SK-N-SH treated with all-trans-retinoic acid at 6 μM for 48 hours (cell line): ENCODE results near the gene LAX1.

ENCODE experiments used
- ATAC-seq: fragments of 200-7000 bp; cut with Tn5 transposase; 3 replicates; pipeline ENCODE4 v1.9.1; 2020; ENCODE audit warnings: mild to moderate bottlenecking, moderate library complexity
- ARNTL ChIP-seq: fragments of 450-650 bp; formaldehyde crosslinking; IDR thresholded peaks from 2 replicates; pipeline ENCODE4 v1.5.0; 2020; ENCODE audit warnings: low read depth, mild to moderate bottlenecking, moderate library complexity, borderline replicate concordance
- BACH2 ChIP-seq: fragments of 250-450 bp; sonication (Bioruptor Pico); IDR thresholded peaks from 2 replicates; pipeline ENCODE4 v1.9.0; 2021; ENCODE audit warnings: mild to moderate bottlenecking, borderline replicate concordance
- CREB5 ChIP-seq: fragments of 250-450 bp; sonication (Bioruptor Pico); IDR thresholded peaks from 2 replicates; pipeline ENCODE4 v1.5.1; 2020; ENCODE audit warnings: low read depth, mild to moderate bottlenecking, moderate library complexity
- CSRNP3 ChIP-seq: fragments of 250-450 bp; sonication (Bioruptor Pico); IDR thresholded peaks from 2 replicates; pipeline ENCODE4 v1.5.1; 2021; ENCODE audit warnings: mild to moderate bottlenecking, moderate library complexity
- ESRRG ChIP-seq: fragments of 250-450 bp; sonication (Bioruptor Pico); IDR thresholded peaks from 2 replicates; pipeline ENCODE4 v1.6.1; 2021; ENCODE audit warnings: mild to moderate bottlenecking
- ISL1 ChIP-seq: fragments of 250-450 bp; sonication (Bioruptor Pico); IDR thresholded peaks from 2 replicates; pipeline ENCODE4 v2.1.2; 2022; ENCODE audit warnings: mild to moderate bottlenecking, moderate library complexity
- OSR1 ChIP-seq: fragments of 250-450 bp; sonication (Bioruptor Pico); IDR thresholded peaks from 2 replicates; pipeline ENCODE4 v1.8.0; 2022; ENCODE audit warnings: moderate library complexity, mild to moderate bottlenecking, inconsistent platforms
- PATZ1 ChIP-seq: fragments of 250-450 bp; sonication (Bioruptor Pico); IDR thresholded peaks from 2 replicates; pipeline ENCODE4 v1.8.0; 2020; ENCODE audit warnings: mild to moderate bottlenecking, moderate library complexity, borderline replicate concordance
- POU6F1 ChIP-seq: fragments of 250-450 bp; sonication (Bioruptor Pico); IDR thresholded peaks from 2 replicates; pipeline ENCODE4 v1.8.0; 2021; ENCODE audit warnings: low read depth, mild to moderate bottlenecking, moderate library complexity, borderline replicate concordance
- PPARA ChIP-seq: fragments of 250-450 bp; sonication (Bioruptor Pico); IDR thresholded peaks from 2 replicates; pipeline ENCODE4 v1.5.0; 2020; ENCODE audit warnings: mild to moderate bottlenecking, borderline replicate concordance
- RARB ChIP-seq: fragments of 250-450 bp; sonication (Bioruptor Pico); IDR thresholded peaks from 2 replicates; pipeline ENCODE4 v1.8.0; 2021; ENCODE audit warnings: mild to moderate bottlenecking, moderate library complexity
- SNAI2 ChIP-seq: fragments of 250-450 bp; sonication (Bioruptor Pico); IDR thresholded peaks from 2 replicates; pipeline ENCODE4 v1.5.0; 2020; ENCODE audit warnings: mild to moderate bottlenecking, moderate library complexity
- TCF4 ChIP-seq: fragments of 250-450 bp; sonication (Bioruptor Pico); IDR thresholded peaks from 2 replicates; pipeline ENCODE4 v1.8.0; 2021; ENCODE audit warnings: mild to moderate bottlenecking, moderate library complexity, borderline replicate concordance
- TOX ChIP-seq: fragments of 250-450 bp; sonication (Bioruptor Pico); IDR thresholded peaks from 2 replicates; pipeline ENCODE4 v1.8.0; 2021; ENCODE audit warnings: mild to moderate bottlenecking, moderate library complexity, borderline replicate concordance
- TSHZ2 ChIP-seq: fragments of 250-450 bp; sonication (Bioruptor Pico); IDR thresholded peaks from 2 replicates; pipeline ENCODE4 v1.5.0; 2020; ENCODE audit warnings: mild to moderate bottlenecking, moderate library complexity
- ZC3H10 ChIP-seq: fragments of 250-450 bp; sonication (Bioruptor Pico); IDR thresholded peaks from 2 replicates; pipeline ENCODE4 v1.5.1; 2021; ENCODE audit warnings: mild to moderate bottlenecking, moderate library complexity
- ZFP3 ChIP-seq: fragments of 250-450 bp; sonication (Bioruptor Pico); IDR thresholded peaks from 2 replicates; pipeline ENCODE4 v1.5.0; 2020; ENCODE audit warnings: mild to moderate bottlenecking, moderate library complexity
- ZFP30 ChIP-seq: fragments of 450-650 bp; formaldehyde crosslinking; IDR thresholded peaks from 2 replicates; pipeline ENCODE4 v1.5.0; 2022; ENCODE audit warnings: mild to moderate bottlenecking, moderate library complexity
- ZNF565 ChIP-seq: fragments of 450-650 bp; formaldehyde crosslinking; conservative IDR thresholded peaks from 2 replicates; pipeline ENCODE4 v1.5.0; 2020; ENCODE audit warnings: low read depth, mild to moderate bottlenecking, moderate library complexity
- ZNF70 ChIP-seq: fragments of 450-650 bp; formaldehyde crosslinking; IDR thresholded peaks from 2 replicates; pipeline ENCODE4 v1.5.0; 2020; ENCODE audit warnings: mild to moderate bottlenecking, moderate library complexity
- ZNF8 ChIP-seq: fragments of 450-650 bp; formaldehyde crosslinking; IDR thresholded peaks from 2 replicates; pipeline ENCODE4 v1.5.0; 2020; ENCODE audit warnings: mild to moderate bottlenecking, moderate library complexity

LAX1 gene

GRCh38 chr1:203722909-203723308 is 42.1 kb upstream of the LAX1 start:
- TF ChIP-seq CSRNP3 (no peak), TOX (CRISPR knock-in tag) (no peak), PATZ1 (CRISPR knock-in tag) (no peak), BACH2 (no peak), SNAI2 (CRISPR knock-in tag) (no peak), ZFP30 (CRISPR knock-in tag) (no peak), ZNF8 (CRISPR knock-in tag) (no peak), TSHZ2 (CRISPR knock-in tag) (no peak), RARB (CRISPR knock-in tag) (no peak), ZFP3 (CRISPR knock-in tag) (no peak), ESRRG (CRISPR knock-in tag) (no peak), ZNF565 (CRISPR knock-in tag) (no peak), TCF4 (no peak), ZNF70 (CRISPR knock-in tag) (no peak), CREB5 (no peak), OSR1 (CRISPR knock-in tag) (no peak), ISL1 (CRISPR knock-in tag) (no peak), POU6F1 (CRISPR knock-in tag) (no peak), ARNTL (CRISPR knock-in tag) (no peak)
- no peak for ATAC-seq

GRCh38 chr1:203726417-203726867 is 38.5 kb upstream of the LAX1 start:
- TF ChIP-seq ZFP3 (CRISPR knock-in tag) (no peak), PATZ1 (CRISPR knock-in tag) (no peak), POU6F1 (CRISPR knock-in tag) (no peak), PPARA (CRISPR knock-in tag) (no peak), CSRNP3 (no peak), ZC3H10 (CRISPR knock-in tag) (no peak), CREB5 (no peak), ZNF70 (CRISPR knock-in tag) (no peak), ESRRG (CRISPR knock-in tag) (no peak), ZFP30 (CRISPR knock-in tag) (no peak)
- no peak for ATAC-seq
